Dermis blood vessel endothelial cell (primary cell): ENCODE measurements around the gene TBC1D32. TPM values are rescaled to one million over a fixed set of nuclear protein-coding genes. Genes with fewer than 3 reads are reported as not detected.
A peak's percentile ranks its signal among the peaks of the same experiment; 100 is the strongest.
"Not testable (repeated sequence)": the region's sequence is repeated elsewhere in the genome, so short reads cannot be mapped to it uniquely, and the experiment has no call there.

Experiments
- DNase-seq: peaks from one replicate; pipeline ENCODE4 v3.0.0; 2010
- total RNA-seq: library from RNA; depleted of rRNA; stranded (reverse); fragments of >200 nt; gene quantifications from 2 replicates; pipeline ENCODE4 v1.2.3, GENCODE V29; 2014

Gene TBC1D32, protein sequence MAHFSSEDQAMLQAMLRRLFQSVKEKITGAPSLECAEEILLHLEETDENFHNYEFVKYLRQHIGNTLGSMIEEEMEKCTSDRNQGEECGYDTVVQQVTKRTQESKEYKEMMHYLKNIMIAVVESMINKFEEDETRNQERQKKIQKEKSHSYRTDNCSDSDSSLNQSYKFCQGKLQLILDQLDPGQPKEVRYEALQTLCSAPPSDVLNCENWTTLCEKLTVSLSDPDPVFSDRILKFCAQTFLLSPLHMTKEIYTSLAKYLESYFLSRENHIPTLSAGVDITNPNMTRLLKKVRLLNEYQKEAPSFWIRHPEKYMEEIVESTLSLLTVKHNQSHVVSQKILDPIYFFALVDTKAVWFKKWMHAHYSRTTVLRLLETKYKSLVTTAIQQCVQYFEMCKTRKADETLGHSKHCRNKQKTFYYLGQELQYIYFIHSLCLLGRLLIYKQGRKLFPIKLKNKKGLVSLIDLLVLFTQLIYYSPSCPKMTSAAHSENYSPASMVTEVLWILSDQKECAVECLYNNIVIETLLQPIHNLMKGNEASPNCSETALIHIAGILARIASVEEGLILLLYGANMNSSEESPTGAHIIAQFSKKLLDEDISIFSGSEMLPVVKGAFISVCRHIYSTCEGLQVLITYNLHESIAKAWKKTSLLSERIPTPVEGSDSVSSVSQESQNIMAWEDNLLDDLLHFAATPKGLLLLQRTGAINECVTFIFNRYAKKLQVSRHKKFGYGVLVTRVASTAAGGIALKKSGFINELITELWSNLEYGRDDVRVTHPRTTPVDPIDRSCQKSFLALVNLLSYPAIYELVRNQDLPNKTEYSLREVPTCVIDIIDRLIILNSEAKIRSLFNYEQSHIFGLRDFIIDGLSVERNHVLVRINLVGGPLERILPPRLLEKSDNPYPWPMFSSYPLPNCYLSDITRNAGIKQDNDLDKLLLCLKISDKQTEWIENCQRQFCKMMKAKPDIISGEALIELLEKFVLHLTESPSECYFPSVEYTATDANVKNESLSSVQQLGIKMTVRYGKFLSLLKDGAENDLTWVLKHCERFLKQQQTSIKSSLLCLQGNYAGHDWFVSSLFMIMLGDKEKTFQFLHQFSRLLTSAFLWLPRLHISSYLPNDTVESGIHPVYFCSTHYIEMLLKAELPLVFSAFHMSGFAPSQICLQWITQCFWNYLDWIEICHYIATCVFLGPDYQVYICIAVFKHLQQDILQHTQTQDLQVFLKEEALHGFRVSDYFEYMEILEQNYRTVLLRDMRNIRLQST
- total RNA-seq: 3.8 and 5.6 TPM in 2 replicates

- peak; percentile 96 for DNase-seq
These were observed at the start of gene TBC1D32 for GRCh38 chr6:121334299-121335086. TSS of gene TBC1D32 (minus strand) at chr6:121334480. CDS start at chr6:121334430, 50 bp downstream.

- DNase-seq: no peak
These were observed 49.2 kb upstream of the TBC1D32 start for GRCh38 chr6:121383478-121383877.

- DNase-seq: no peak
These were observed 48.3 kb upstream of the TBC1D32 start for GRCh38 chr6:121382467-121383121.

- no peak for DNase-seq
These were observed 42.1 kb upstream of the TBC1D32 start for GRCh38 chr6:121376411-121376810.

GRCh38 chr6:121374219-121374618 is 39.9 kb upstream of the TBC1D32 start:
- DNase-seq: not testable (repeated sequence)

GRCh38 chr6:121365536-121366521 is 31.5 kb upstream of the TBC1D32 start:
- DNase-seq: no peak

DNA sequence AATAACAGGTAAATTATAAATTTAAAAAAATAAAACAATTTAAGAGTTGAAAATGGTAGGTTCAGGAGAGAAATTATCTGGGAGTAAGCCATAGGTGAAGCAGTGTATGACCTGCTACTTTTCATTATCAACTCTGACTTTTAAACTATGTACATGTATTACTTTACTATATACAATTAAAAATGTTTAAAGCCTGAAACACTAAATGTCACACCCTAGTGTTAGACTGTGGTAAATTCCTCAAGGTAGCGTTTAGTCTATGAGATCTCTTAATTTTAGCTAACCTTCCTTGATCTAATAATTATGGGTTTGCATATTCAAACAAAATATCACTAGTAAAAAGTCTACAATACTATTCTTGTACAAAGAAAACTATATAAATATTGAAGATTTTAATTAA is 22.3 kb upstream of the TBC1D32 start:
- no peak for DNase-seq

- peak; percentile 17 for DNase-seq
These were observed 20.5 kb upstream of the TBC1D32 start for GRCh38 chr6:121354764-121355163.

- DNase-seq: no peak
These were observed 18.7 kb upstream of the TBC1D32 start for GRCh38 chr6:121352941-121353340.

- no peak for DNase-seq
These were observed 17.6 kb upstream of the TBC1D32 start for GRCh38 chr6:121351916-121352315.

GRCh38 chr6:121349596-121349995 is 15.3 kb upstream of the TBC1D32 start:
- DNase-seq: no peak

DNA sequence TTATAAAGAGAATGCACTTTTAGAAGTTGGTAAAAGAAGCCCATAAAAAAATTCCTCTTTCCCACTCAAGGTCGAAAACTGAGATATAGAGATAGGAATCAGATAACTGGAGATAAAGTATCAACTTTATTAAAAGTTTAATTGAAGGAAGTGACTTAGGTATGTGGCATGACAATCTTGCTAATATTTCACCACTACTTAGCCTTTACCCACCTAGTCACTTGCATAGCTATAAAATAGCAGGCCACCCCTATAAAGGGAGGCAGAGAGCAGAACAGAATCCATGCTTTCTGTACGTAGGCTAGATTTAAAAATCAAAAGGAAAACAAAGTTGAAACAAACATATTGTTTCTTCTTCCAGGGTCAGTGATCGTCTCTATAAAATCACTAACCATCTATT is 13.2 kb upstream of the TBC1D32 start:
- no peak for DNase-seq

DNA sequence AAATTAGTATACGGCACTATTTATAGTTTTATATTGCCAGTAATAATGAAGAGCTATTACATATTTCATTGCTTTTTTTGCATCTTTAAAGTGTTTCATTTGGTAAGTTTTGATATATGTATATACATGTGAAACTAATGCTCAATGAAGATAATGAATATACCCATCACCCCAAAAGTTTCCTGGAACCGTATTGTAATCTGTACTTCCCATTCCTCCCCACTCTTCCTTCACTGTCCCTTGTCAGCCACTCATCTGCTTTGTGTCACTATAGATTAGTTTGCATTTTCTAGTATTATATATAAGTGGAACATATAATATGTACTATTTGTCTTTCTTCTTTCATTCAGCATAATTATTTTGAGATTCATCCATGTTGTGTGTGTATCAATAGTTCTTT is 10.3 kb upstream of the TBC1D32 start:
- DNase-seq: no peak

GRCh38 chr6:121339639-121340226 is 5.5 kb upstream of the TBC1D32 start:
- DNase-seq: no peak

GRCh38 chr6:121338956-121339355 is 4.7 kb upstream of the TBC1D32 start:
- no peak for DNase-seq

- DNase-seq: no peak
These were observed 4.1 kb upstream of the TBC1D32 start for GRCh38 chr6:121338366-121338765.

- no peak for DNase-seq
These were observed 1.1 kb upstream of the TBC1D32 start for GRCh38 chr6:121335087-121336008.

DNA sequence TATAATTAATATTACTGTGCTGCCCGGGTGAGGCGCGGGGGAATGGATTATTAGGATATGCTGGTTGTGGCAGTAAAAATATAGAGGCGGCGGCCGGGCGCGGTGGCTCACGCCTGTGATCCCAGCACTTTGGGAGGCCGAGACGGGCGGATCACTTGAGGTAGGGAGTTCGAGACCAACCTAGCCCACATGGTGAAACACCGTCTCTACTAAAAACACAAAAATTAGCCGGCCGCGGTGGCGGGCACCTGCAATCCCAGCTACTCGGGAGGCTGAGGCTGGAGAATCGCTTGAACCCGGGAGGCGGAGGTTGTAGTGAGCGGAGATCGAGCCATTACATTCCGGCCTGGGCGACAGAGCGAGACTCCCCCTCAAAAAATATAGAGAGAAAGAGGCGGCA is 586 bp downstream of the TBC1D32 start:
- DNase-seq: not testable (repeated sequence)

DNA sequence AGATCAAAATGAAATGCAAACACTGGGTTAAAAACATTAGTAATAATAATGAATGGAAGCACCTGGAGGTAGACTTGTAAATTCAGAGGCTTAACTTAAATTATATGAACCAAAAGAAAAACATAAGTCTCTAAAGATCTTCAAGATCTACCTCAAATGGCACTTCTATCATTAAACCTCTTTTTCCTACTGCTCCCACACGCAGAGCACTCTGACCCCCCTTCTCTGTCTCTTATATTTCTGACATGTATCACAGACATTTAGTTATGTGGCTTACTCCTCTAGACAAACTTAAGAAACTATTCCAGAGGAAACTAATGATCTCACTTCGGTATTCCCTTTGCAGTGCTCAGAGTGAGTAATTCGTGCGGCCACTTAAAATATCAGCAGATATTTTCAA is 1.1 kb downstream of the TBC1D32 start:
- no peak for DNase-seq
